ENCODE data around the gene ERVFRD-1. TPM values are rescaled to one million over a fixed set of nuclear protein-coding genes. Genes with fewer than 3 reads are reported as not detected.

ERVFRD-1 gene
- total and polyA plus RNA-seq, 2 donors (not counting 3 experiments of a cell fraction or from before 2014, with no cell fraction given) = not detected

DNA sequence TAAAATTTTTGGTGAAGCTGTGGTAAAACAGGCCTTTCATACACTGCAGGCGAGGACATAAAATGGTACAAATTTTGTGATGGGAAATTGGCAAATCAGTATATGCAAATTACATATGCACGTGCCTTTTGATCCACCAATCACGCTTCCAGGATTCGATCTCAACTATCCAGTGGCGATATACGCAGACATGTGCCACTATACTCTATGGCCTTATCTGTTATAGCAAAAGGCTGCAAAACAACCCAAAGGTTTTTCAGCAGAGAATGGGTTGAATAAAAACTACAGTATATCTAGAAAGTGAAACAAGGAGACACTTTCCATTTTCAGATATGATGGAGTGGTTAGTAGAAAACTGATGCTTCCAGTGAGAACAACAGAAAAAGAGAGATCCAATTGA, 41.9 kb upstream of the ERVFRD-1 start:
- FAIRE-seq (no peak), DNase-seq (ENCODE audit: low read depth, low spot score) (no peak)
- no peak for TF ChIP-seq GATA2 (IDR thresholded peaks at IDR 0.05; ENCODE audit: insufficient read depth, insufficient read length, low read depth, low read length)
- no peak for TF ChIP-seq EZH2 (IDR thresholded peaks at IDR 0.05; ENCODE audit: borderline replicate concordance, low read depth, low read length, severe bottlenecking)
- no peak for TF ChIP-seq CTCF (IDR thresholded peaks at IDR 0.05; ENCODE audit: extremely low read depth in 1 of 2, insufficient read depth in 1 of 2, low read depth in 1 of 2, low read length in 2 of 2)
- Histone ChIP-seq H3K4me1 (ENCODE audit: control insufficient read depth, extremely low read depth, insufficient read depth, low read length) (no peaks in the 10 kb centered on the region), H3K36me3 (ENCODE audit: control insufficient read depth in 2 of 2, extremely low read depth in 1 of 2, insufficient read depth in 2 of 2, low read length in 2 of 2) (no peaks in the 10 kb centered on the region), H4K20me1 (replicated peaks; ENCODE audit: control insufficient read depth, extremely low read depth, insufficient read depth, low read length) (no peaks in the 10 kb centered on the region), H3K27ac (ENCODE audit: insufficient read depth, low read depth, low read length) (no peak overlapping the region), H3K27me3 (ENCODE audit: control insufficient read depth in 2 of 2, insufficient read depth in 2 of 2, low read length in 2 of 2) (no peaks in the 10 kb centered on the region), H3K4me3 (replicated peaks in 1 of 3; ENCODE audit: insufficient read depth in 1 of 3, low read depth in 1 of 3, low read length in 3 of 3) (no peak overlapping the region), H3K9me1 (replicated peaks; ENCODE audit: control insufficient read depth, extremely low read depth, insufficient read depth, low read length) (no peaks in the 10 kb centered on the region), H2AFZ (ENCODE audit: low read depth, low read length) (no peak overlapping the region), H3K9me3 (replicated peaks; ENCODE audit: control insufficient read depth, insufficient read depth, low read length) (no peaks in the 10 kb centered on the region), H3K4me2 (ENCODE audit: insufficient read depth, low read length) (no peak overlapping the region), H3K9ac (replicated peaks; ENCODE audit: extremely low read depth, insufficient read depth, low read length) (no peak overlapping the region), H3K79me2 (ENCODE audit: control insufficient read depth, insufficient read depth, low read length) (no peaks in the 10 kb centered on the region)
- CTCF ChIA-PET = no interaction called here
- no TSS peak for BruUV-seq (replicated peaks)
- dilution Hi-C loops (cut with MboI; ENCODE audit: extremely low pct_ligation_motif_present, low sequenced_read_pairs) (no loop called here), intact Hi-C loops (cut with micrococcal nuclease) (no loop called here)
- POLR2A ChIA-PET = no interaction called here

GRCh38 chr6:11152581-11152980, 41.1 kb upstream of the ERVFRD-1 start:
- Histone ChIP-seq H3K79me2 (ENCODE audit: control insufficient read depth, insufficient read depth, low read length) (no peaks in the 10 kb centered on the region), H3K9me3 (replicated peaks; ENCODE audit: control insufficient read depth, insufficient read depth, low read length) (no peaks in the 10 kb centered on the region), H3K4me1 (ENCODE audit: control insufficient read depth, extremely low read depth, insufficient read depth, low read length) (no peaks in the 10 kb centered on the region), H3K4me3 (replicated peaks in 1 of 3; ENCODE audit: insufficient read depth in 1 of 3, low read depth in 1 of 3, low read length in 3 of 3) (no peak overlapping the region), H2AFZ (ENCODE audit: low read depth, low read length) (no peak overlapping the region), H3K9ac (replicated peaks; ENCODE audit: extremely low read depth, insufficient read depth, low read length) (no peak overlapping the region), H4K20me1 (replicated peaks; ENCODE audit: control insufficient read depth, extremely low read depth, insufficient read depth, low read length) (no peaks in the 10 kb centered on the region), H3K27me3 (ENCODE audit: control insufficient read depth in 2 of 2, insufficient read depth in 2 of 2, low read length in 2 of 2) (no peaks in the 10 kb centered on the region), H3K9me1 (replicated peaks; ENCODE audit: control insufficient read depth, extremely low read depth, insufficient read depth, low read length) (no peaks in the 10 kb centered on the region), H3K27ac (ENCODE audit: insufficient read depth, low read depth, low read length) (no peak overlapping the region), H3K36me3 (ENCODE audit: control insufficient read depth in 2 of 2, extremely low read depth in 1 of 2, insufficient read depth in 2 of 2, low read length in 2 of 2) (no peaks in the 10 kb centered on the region), H3K4me2 (ENCODE audit: insufficient read depth, low read length) (no peak overlapping the region)
- CTCF ChIA-PET = interaction anchor here (0.7 to 2.4 kb wide), 3 partner anchors 281 to 423 kb away, joined by 3 to 11 read pairs (median 3); no protein-coding TSS in a partner anchor
- intact Hi-C loops (cut with micrococcal nuclease) (no loop called here), dilution Hi-C loops (cut with MboI; ENCODE audit: extremely low pct_ligation_motif_present, low sequenced_read_pairs) (no loop called here)
- POLR2A ChIA-PET = no interaction called here
- TF ChIP-seq CTCF (IDR thresholded peaks at IDR 0.05; ENCODE audit: extremely low read depth in 1 of 2, insufficient read depth in 1 of 2, low read depth in 1 of 2, low read length in 2 of 2) = no peak
- TF ChIP-seq JUN (IDR thresholded peaks at IDR 0.05; ENCODE audit: borderline replicate concordance, insufficient read depth, insufficient read length, low read depth) = no peak
- no peak for TF ChIP-seq GATA2 (IDR thresholded peaks at IDR 0.05; ENCODE audit: insufficient read depth, insufficient read length, low read depth, low read length)
- no peak for TF ChIP-seq EZH2 (IDR thresholded peaks at IDR 0.05; ENCODE audit: borderline replicate concordance, low read depth, low read length, severe bottlenecking)
- TF ChIP-seq POLR2AphosphoS5 (IDR thresholded peaks at IDR 0.05; ENCODE audit: insufficient read depth, low read depth, low read length) = no peak
- TF ChIP-seq MAX (IDR thresholded peaks at IDR 0.05; ENCODE audit: insufficient read depth, insufficient read length) = no peak
- no peak for TF ChIP-seq MYC (IDR thresholded peaks at IDR 0.05; ENCODE audit: low read depth, low read length)
- no peak for TF ChIP-seq POLR2A (IDR thresholded peaks at IDR 0.05; ENCODE audit: low read depth, low read length)
- TF ChIP-seq FOS (IDR thresholded peaks at IDR 0.05; ENCODE audit: borderline replicate concordance, insufficient read depth, low read length) = no peak
- no TSS peak for BruUV-seq (replicated peaks)
- no peak for DNase-seq (ENCODE audit: low read depth, low spot score)
- no peak for FAIRE-seq
